B cell (primary cell): Measurements from ENCODE around the gene SLIT3.

Experiments used
- EZH2 ChIP-seq: IDR thresholded peaks from 2 replicates; pipeline ENCODE4 v1.6.1; 2012; ENCODE audit warnings: borderline replicate concordance, low read depth, mild to moderate bottlenecking, moderate library complexity, low read length; ENCODE audit not compliant: insufficient read depth, poor library complexity, severe bottlenecking
- TF ChIP-seq, protein P1 (sequence below): fragments of 200-600 bp; IDR thresholded peaks from one replicate; pipeline ENCODE4 v1.8.0; 2022; ENCODE audit warnings: antibody characterized with exemption, mild to moderate bottlenecking

DNA sequence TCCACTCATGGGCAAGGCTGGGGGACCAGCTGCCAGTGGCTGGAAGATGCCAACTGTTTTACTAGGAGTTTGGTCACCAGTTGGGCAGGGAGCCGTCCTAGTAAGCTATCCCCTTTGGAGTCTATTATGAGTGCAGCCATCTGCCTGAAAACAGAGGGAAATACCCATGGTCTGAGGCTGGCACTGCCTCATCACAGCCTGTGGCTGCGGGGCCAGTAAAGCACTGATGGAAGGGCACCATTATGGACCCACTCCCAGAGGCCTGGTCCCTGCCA is 534.6 kb downstream of the SLIT3 start:
- TF ChIP-seq, protein P1, sequence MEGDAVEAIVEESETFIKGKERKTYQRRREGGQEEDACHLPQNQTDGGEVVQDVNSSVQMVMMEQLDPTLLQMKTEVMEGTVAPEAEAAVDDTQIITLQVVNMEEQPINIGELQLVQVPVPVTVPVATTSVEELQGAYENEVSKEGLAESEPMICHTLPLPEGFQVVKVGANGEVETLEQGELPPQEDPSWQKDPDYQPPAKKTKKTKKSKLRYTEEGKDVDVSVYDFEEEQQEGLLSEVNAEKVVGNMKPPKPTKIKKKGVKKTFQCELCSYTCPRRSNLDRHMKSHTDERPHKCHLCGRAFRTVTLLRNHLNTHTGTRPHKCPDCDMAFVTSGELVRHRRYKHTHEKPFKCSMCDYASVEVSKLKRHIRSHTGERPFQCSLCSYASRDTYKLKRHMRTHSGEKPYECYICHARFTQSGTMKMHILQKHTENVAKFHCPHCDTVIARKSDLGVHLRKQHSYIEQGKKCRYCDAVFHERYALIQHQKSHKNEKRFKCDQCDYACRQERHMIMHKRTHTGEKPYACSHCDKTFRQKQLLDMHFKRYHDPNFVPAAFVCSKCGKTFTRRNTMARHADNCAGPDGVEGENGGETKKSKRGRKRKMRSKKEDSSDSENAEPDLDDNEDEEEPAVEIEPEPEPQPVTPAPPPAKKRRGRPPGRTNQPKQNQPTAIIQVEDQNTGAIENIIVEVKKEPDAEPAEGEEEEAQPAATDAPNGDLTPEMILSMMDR = no peak
- no peak for TF ChIP-seq EZH2
